DOHH2 (cell line): ENCODE data around the gene KCNG2.

Source experiments
- H3F3A ChIP-seq: fragments of 200-600 bp; sonication (generic), shearing (Covaris generic); 2 replicates; pipeline ENCODE4 v1.6.0; 2016; ENCODE audit warnings: antibody characterized with exemption, mild to moderate bottlenecking; ENCODE audit not compliant: control insufficient read depth, insufficient read depth
- H3K27ac ChIP-seq: fragments of 200-600 bp; sonication (generic); 2 replicates; pipeline ENCODE4 v1.5.1; 2014; ENCODE audit warnings: low read depth, mild to moderate bottlenecking, low read length, moderate library complexity
- H3K27me3 ChIP-seq: fragments of 200-600 bp; sonication (generic); 2 replicates; pipeline ENCODE4 v1.6.1; 2014; ENCODE audit warnings: mild to moderate bottlenecking, low read length, mixed read lengths; ENCODE audit not compliant: control insufficient read depth
- H3K36me3 ChIP-seq: fragments of 200-600 bp; sonication (generic); 2 replicates; pipeline ENCODE4 v1.6.1; 2014; ENCODE audit warnings: mild to moderate bottlenecking, low read length, moderate library complexity, mixed read lengths; ENCODE audit not compliant: control insufficient read depth
- H3K4me1 ChIP-seq: fragments of 200-600 bp; sonication (generic); 2 replicates; pipeline ENCODE4 v1.6.1; 2014; ENCODE audit warnings: mild to moderate bottlenecking, low read length, mixed read lengths; ENCODE audit not compliant: control insufficient read depth
- H3K4me2 ChIP-seq: fragments of 200-600 bp; sonication (generic); 2 replicates; pipeline ENCODE4 v1.6.0; 2014; ENCODE audit warnings: mild to moderate bottlenecking, low read length, moderate library complexity
- H3K4me3 ChIP-seq: fragments of 200-600 bp; sonication (generic); 2 replicates; pipeline ENCODE4 v1.5.1; 2014; ENCODE audit warnings: mild to moderate bottlenecking, low read length, mixed read lengths
- H3K79me2 ChIP-seq: fragments of 200-600 bp; sonication (generic); 2 replicates; pipeline ENCODE4 v1.6.1; 2014; ENCODE audit warnings: mild to moderate bottlenecking, low read length, mixed read lengths; ENCODE audit not compliant: control insufficient read depth
- H3K9me2 ChIP-seq: fragments of 200-600 bp; sonication (generic); replicated peaks from 2 replicates; pipeline ENCODE4 v1.6.1; 2014; ENCODE audit warnings: mild to moderate bottlenecking, low read length, mixed read lengths; ENCODE audit not compliant: control insufficient read depth
- H3K9me3 ChIP-seq: fragments of 200-600 bp; sonication (generic); 2 replicates; pipeline ENCODE4 v1.6.1; 2014; ENCODE audit warnings: antibody characterized with exemption, low read length, mixed read lengths; ENCODE audit not compliant: control insufficient read depth, insufficient read depth
- H4K20me1 ChIP-seq: fragments of 200-600 bp; sonication (generic); 2 replicates; pipeline ENCODE4 v1.6.0; 2014; ENCODE audit warnings: low read depth, mild to moderate bottlenecking, antibody characterized with exemption, low read length, moderate library complexity; ENCODE audit not compliant: control insufficient read depth, insufficient read depth
- CTCF ChIP-seq: fragments of 200-600 bp; sonication (generic); IDR thresholded peaks from one replicate; pipeline ENCODE4 v1.5.1; 2014; ENCODE audit warnings: antibody characterized with exemption, mild to moderate bottlenecking, low read depth, low read length; ENCODE audit not compliant: poor library complexity, severe bottlenecking
- EZH2phosphoT487 ChIP-seq: fragments of 200-600 bp; sonication (generic); IDR thresholded peaks from 2 replicates; pipeline ENCODE4 v1.6.1; 2017; ENCODE audit warnings: borderline replicate concordance, mild to moderate bottlenecking, antibody characterized with exemption, low read length, moderate library complexity, mixed read lengths

Gene KCNG2

DNA sequence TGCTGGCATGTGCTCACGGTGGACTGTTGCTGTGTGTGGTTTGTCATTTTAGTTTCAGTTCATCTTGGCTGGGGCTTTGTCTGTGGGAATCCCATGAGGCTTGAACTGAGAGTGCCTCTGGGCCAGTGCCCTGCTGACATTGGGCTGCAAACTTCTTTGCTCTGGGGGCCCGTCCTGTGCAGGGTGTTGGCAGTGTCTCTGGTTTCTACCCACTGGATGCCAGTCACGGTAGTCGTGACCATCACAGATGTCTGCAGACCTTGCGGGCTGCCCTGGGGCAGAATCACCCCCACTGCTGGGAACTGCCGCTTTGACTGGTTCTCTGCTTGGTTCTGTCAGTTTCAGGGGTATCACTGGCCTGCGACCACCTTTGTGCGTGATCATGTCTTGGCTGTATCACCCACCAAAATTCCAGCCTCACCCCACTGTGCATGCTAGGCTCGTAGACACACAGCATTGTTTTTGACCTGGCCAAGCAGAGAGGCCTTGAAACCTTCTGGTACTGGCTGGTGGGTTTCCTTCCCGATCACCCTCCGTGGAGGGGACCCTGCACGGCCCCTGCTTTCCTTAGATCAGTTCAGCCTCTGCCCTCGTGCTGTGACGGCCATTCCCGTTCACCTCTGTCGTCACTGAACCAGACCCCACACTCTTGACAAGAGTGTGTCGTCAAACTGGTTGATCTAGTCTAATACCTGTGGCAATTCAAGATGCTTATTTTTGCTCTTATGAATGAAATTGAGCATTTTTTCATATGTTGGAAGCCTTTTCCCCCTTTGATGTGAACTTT is 57.6 kb downstream of the KCNG2 start:
- Histone ChIP-seq H3K27ac (no peak overlapping the region), H3F3A (peaks cover 5% of the 10 kb centered on the region), H4K20me1 (no peaks in the 10 kb centered on the region), H3K27me3 (no peaks in the 10 kb centered on the region), H3K36me3 (no peaks in the 10 kb centered on the region), H3K9me3 (no peaks in the 10 kb centered on the region), H3K9me2 (no peaks in the 10 kb centered on the region), H3K4me1 (peaks cover 20% of the 10 kb centered on the region), H3K4me2 (peak overlapping the region; percentile 57), H3K4me3 (peak overlapping the region; percentile 22; the same call in 1 of the 2 replicates), H3K79me2 (no peaks in the 10 kb centered on the region)
- TF ChIP-seq CTCF: no peak
- TF ChIP-seq EZH2phosphoT487: no peak

DNA sequence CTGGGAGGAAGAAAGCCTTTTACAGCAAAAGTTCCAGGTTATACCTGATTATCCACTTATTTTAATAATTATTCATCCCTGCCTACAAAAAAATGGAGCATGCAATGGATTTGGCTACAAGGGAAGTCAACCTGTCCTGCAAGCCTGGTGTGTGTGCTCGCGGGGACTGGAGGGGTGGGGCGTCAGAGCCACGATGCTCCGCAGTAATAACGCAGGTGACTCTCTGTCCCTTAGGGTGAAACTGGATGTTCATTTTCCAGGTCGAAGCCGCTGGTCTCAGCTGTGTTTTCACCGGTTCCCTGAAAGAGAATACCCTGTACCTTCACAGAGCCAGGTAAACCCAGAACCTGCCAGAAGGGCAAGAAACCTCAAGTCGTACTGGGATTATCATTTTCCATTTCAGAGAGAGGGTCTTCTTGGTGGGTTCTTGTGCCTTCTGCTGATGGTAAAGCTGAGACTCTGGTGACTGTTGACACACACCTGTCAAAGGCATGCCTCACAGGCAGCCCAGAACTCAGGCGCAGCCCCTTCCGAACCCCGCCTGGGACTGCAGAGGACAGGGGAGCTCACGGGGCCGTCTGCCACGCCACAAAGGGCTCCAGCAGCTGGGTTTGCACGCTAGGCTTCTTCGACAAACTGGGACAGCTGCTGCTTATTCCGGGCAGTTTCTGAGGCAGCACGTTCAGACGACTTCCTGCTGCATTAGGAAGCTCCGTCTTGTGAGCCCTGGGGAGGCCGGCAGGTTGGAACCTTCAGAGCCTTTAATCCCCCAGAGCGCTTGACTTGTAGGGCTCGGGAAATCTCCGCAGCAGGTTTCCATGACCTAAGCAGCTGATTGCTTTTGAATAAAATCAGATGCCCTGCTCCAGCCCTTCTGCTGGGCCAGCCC is 58.6 kb downstream of the KCNG2 start:
- Histone ChIP-seq H3K4me2 (peak overlapping the region; percentile 33; the same call in 1 of the 2 replicates), H3K4me3 (no peak overlapping the region), H3K4me1 (peaks cover 20% of the 10 kb centered on the region), H4K20me1 (no peaks in the 10 kb centered on the region), H3K27ac (no peak overlapping the region), H3F3A (peaks cover 5% of the 10 kb centered on the region), H3K9me3 (no peaks in the 10 kb centered on the region), H3K36me3 (no peaks in the 10 kb centered on the region), H3K9me2 (no peaks in the 10 kb centered on the region), H3K79me2 (no peaks in the 10 kb centered on the region), H3K27me3 (no peaks in the 10 kb centered on the region)
- no peak for TF ChIP-seq EZH2phosphoT487
- TF ChIP-seq CTCF: no peak

- no peaks in the 10 kb centered on the region for H3K9me3 ChIP-seq
- H3K9me2 ChIP-seq: no peaks in the 10 kb centered on the region
- H3K79me2 ChIP-seq: no peaks in the 10 kb centered on the region
- no peaks in the 10 kb centered on the region for H3K27me3 ChIP-seq
- peaks cover 5% of the 10 kb centered on the region for H3F3A ChIP-seq
- H3K4me3 ChIP-seq: no peak overlapping the region
- no peak for TF ChIP-seq EZH2phosphoT487
- no peak for TF ChIP-seq CTCF
- H3K4me2 ChIP-seq: no peak overlapping the region
- no peaks in the 10 kb centered on the region for H3K36me3 ChIP-seq
- H3K27ac ChIP-seq: no peak overlapping the region
- H3K4me1 ChIP-seq: peaks cover 20% of the 10 kb centered on the region
- no peaks in the 10 kb centered on the region for H4K20me1 ChIP-seq
Measured at GRCh38 chr18:79857082-79857671, 59.4 kb downstream of the KCNG2 start.
